Thoracic aorta (tissue), 2 donors: ENCODE results near the gene KRTAP20-3. TPM values are rescaled to one million over a fixed set of nuclear protein-coding genes. Genes with fewer than 3 reads are reported as not detected.

Experiments
- ATAC-seq: fragments of 150-250 bp; one replicate; pipeline ENCODE4 v1.8.0; 2017; ENCODE audit warnings: low read depth; ENCODE audit not compliant: insufficient number of reproducible peaks, low FRiP score
- DNase-seq: peaks from one replicate; pipeline ENCODE4 v3.0.0-alpha.2; 2020; ENCODE audit warnings: low spot score
- H3K27ac ChIP-seq, 2 donors: fragments of 200-600 bp; sonication (generic); 1 replicate in 1 of 2; 2 replicates in 1 of 2; pipeline ENCODE4 v1.5.1; 2016; ENCODE audit warnings: mild to moderate bottlenecking in 2 of 2, moderate library complexity in 2 of 2
- H3K27me3 ChIP-seq: fragments of 200-600 bp; sonication (generic); replicated peaks from 2 replicates; pipeline ENCODE4 v1.6.0; 2016; ENCODE audit warnings: mild to moderate bottlenecking; ENCODE audit not compliant: insufficient read depth
- H3K36me3 ChIP-seq: fragments of 200-600 bp; sonication (generic); one replicate; pipeline ENCODE4 v1.5.1; 2016
- H3K4me1 ChIP-seq, 2 donors: fragments of 200-600 bp; sonication (generic); 1 replicate in 1 of 2; 2 replicates in 1 of 2; pipeline versions ENCODE4 v1.5.1 to v1.6.0; 2016; ENCODE audit warnings: low read depth in 2 of 2, mild to moderate bottlenecking in 1 of 2; ENCODE audit not compliant: control insufficient read depth in 1 of 2
- H3K4me3 ChIP-seq: fragments of 200-600 bp; sonication (generic); 2 replicates; pipeline ENCODE4 v1.5.1; 2016; ENCODE audit warnings: mild to moderate bottlenecking
- H3K9me3 ChIP-seq: fragments of 200-600 bp; sonication (generic); 2 replicates; pipeline ENCODE4 v1.5.1; 2016
- CTCF ChIP-seq: fragments of 200-600 bp; sonication (generic); IDR thresholded peaks from one replicate; pipeline ENCODE4 v1.5.1; 2019; ENCODE audit warnings: antibody characterized with exemption
- total RNA-seq, 2 donors: library from RNA; depleted of rRNA; stranded (reverse); fragments of >200 nt; gene quantifications; one replicate each; pipeline versions ENCODE4 v1.1.0 to v1.2.3, GENCODE V29; 2016

KRTAP20-3 gene
- total RNA-seq, 2 donors from 2014 or later = not detected

DNA sequence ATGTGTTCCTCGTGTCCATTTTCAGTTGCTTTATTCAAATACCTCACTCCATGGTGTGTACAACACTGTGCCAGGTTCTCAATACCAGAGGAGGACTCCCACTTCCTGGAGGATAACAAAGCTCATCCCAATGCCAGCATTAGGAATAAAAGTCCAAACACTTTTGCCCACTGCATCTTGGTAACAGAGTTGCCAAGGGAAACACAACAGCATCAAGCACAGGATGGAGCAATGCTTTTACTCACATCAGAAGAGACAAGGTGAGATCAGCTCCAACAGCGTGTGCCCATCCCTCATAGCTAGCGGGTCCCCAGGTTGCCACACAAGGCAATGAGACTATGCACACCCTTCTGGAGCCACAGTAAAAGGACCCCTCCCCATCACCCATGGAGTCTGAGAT, 19.3 kb upstream of the KRTAP20-3 start:
- no peak for DNase-seq
- Histone ChIP-seq H3K9me3 (no peaks in the 10 kb centered on the region), H3K4me3 (no peak overlapping the region), H3K27me3 (no peaks in the 10 kb centered on the region), H3K4me1 (no peaks in the 10 kb centered on the region), H3K27ac (no peak overlapping the region), H3K36me3 (no peaks in the 10 kb centered on the region)
- no peak for TF ChIP-seq CTCF
- no peak for ATAC-seq

DNA sequence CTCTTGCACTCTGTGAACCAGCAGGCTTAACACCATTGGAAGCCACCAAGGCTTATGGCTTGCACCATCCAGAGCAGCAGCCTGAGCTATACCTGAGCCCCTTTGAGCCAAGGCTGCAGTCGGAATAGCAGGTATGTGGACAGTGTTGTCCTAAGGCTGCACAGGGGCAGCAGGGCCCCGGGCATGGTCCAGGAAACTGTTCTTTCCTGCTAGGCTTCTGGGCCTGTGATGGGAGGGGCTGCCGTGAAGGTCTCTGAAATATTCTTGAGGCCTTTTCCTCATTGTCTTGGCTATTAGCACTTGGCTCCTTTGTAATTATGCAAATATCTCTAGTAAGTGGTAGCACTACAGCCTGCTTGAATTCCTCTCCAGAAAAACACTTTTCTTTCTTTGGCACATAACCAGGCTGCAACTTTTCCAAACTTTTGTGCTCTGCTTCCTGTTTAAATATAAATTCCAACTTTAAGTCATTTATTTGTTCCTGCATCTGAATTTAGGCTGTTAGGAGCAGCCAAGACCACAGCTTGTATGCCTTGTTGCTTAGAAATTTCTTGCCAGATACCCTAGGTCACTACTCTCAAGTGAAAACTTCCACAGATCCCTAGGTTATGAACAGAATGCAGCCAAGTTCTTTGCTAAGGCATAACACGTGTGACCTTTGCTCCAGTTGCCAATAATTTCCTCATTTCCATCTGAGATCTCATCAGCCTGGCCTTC, 17.1 kb upstream of the KRTAP20-3 start:
- Histone ChIP-seq H3K9me3 (no peaks in the 10 kb centered on the region), H3K27me3 (no peaks in the 10 kb centered on the region), H3K27ac (no peak overlapping the region), H3K4me1 (no peaks in the 10 kb centered on the region), H3K36me3 (no peaks in the 10 kb centered on the region), H3K4me3 (no peak overlapping the region)
- TF ChIP-seq CTCF = no peak
- DNase-seq = no peak
- ATAC-seq = no peak

- Histone ChIP-seq H3K4me1 (no peaks in the 10 kb centered on the region), H3K27ac (no peak overlapping the region), H3K36me3 (no peaks in the 10 kb centered on the region), H3K9me3 (no peaks in the 10 kb centered on the region), H3K4me3 (no peak overlapping the region), H3K27me3 (no peaks in the 10 kb centered on the region)
- DNase-seq = no peak
- TF ChIP-seq CTCF = no peak
- ATAC-seq = no peak
These were observed 14.6 kb upstream of the KRTAP20-3 start for GRCh38 chr21:30628109-30628508.

DNA sequence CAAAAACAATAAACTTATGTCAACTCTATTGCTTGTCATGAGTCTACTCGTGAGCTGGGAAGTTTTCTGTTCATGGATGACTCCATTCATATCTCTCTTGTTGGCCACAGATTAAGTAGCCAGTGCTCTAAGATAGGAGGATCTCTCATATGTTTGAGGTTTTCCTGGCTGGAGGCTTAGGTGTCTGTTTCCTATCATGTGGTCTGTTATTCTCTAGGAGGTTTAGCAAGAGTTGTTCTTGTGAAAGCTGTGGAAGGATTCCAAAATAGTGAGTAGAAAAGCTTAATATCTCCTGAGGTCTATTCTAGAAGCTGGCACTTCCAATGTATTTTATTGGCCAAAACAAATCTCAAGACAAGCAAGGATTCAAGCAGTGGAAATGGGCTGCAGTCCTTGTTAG, 13.5 kb upstream of the KRTAP20-3 start:
- TF ChIP-seq CTCF = no peak
- Histone ChIP-seq H3K27me3 (no peaks in the 10 kb centered on the region), H3K4me1 (no peaks in the 10 kb centered on the region), H3K36me3 (no peaks in the 10 kb centered on the region), H3K27ac (no peak overlapping the region), H3K4me3 (no peak overlapping the region), H3K9me3 (no peaks in the 10 kb centered on the region)
- no peak for DNase-seq
- ATAC-seq = no peak

- DNase-seq (no peak), ATAC-seq (no peak)
- Histone ChIP-seq H3K4me3 (no peak within 1 kb of the TSS), H3K27me3 (no peaks in the 10 kb centered on the region), H3K9me3 (no peaks in the 10 kb centered on the region), H3K36me3 (no peaks in the 10 kb centered on the region), H3K27ac (no peak within 1 kb of the TSS), H3K4me1 (no peaks in the 10 kb centered on the region)
- TF ChIP-seq CTCF = no peak
These were observed 7.8 kb upstream of the KRTAP20-3 start, which contains the start of gene KRTAP20-2 for GRCh38 chr21:30634906-30635305. Gene KRTAP20-2, plus strand, starts transcription at chr21:30635206. Its CDS starts 58 bp downstream, at chr21:30635264.
